DOHH2 (cell line): ENCODE results near the gene ELAVL4.

Experiments
- H3F3A ChIP-seq: fragments of 200-600 bp; sonication (generic), shearing (Covaris generic); 2 replicates; pipeline ENCODE4 v1.6.0; 2016; ENCODE audit warnings: antibody characterized with exemption, mild to moderate bottlenecking; ENCODE audit not compliant: control insufficient read depth, insufficient read depth
- H3K27ac ChIP-seq: fragments of 200-600 bp; sonication (generic); 2 replicates; pipeline ENCODE4 v1.5.1; 2014; ENCODE audit warnings: low read depth, mild to moderate bottlenecking, low read length, moderate library complexity
- H3K27me3 ChIP-seq: fragments of 200-600 bp; sonication (generic); 2 replicates; pipeline ENCODE4 v1.6.1; 2014; ENCODE audit warnings: mild to moderate bottlenecking, low read length, mixed read lengths; ENCODE audit not compliant: control insufficient read depth
- H3K36me3 ChIP-seq: fragments of 200-600 bp; sonication (generic); 2 replicates; pipeline ENCODE4 v1.6.1; 2014; ENCODE audit warnings: mild to moderate bottlenecking, low read length, moderate library complexity, mixed read lengths; ENCODE audit not compliant: control insufficient read depth
- H3K4me1 ChIP-seq: fragments of 200-600 bp; sonication (generic); 2 replicates; pipeline ENCODE4 v1.6.1; 2014; ENCODE audit warnings: mild to moderate bottlenecking, low read length, mixed read lengths; ENCODE audit not compliant: control insufficient read depth
- H3K4me2 ChIP-seq: fragments of 200-600 bp; sonication (generic); 2 replicates; pipeline ENCODE4 v1.6.0; 2014; ENCODE audit warnings: mild to moderate bottlenecking, low read length, moderate library complexity
- H3K4me3 ChIP-seq: fragments of 200-600 bp; sonication (generic); 2 replicates; pipeline ENCODE4 v1.5.1; 2014; ENCODE audit warnings: mild to moderate bottlenecking, low read length, mixed read lengths
- H3K79me2 ChIP-seq: fragments of 200-600 bp; sonication (generic); 2 replicates; pipeline ENCODE4 v1.6.1; 2014; ENCODE audit warnings: mild to moderate bottlenecking, low read length, mixed read lengths; ENCODE audit not compliant: control insufficient read depth
- H3K9me2 ChIP-seq: fragments of 200-600 bp; sonication (generic); replicated peaks from 2 replicates; pipeline ENCODE4 v1.6.1; 2014; ENCODE audit warnings: mild to moderate bottlenecking, low read length, mixed read lengths; ENCODE audit not compliant: control insufficient read depth
- H3K9me3 ChIP-seq: fragments of 200-600 bp; sonication (generic); 2 replicates; pipeline ENCODE4 v1.6.1; 2014; ENCODE audit warnings: antibody characterized with exemption, low read length, mixed read lengths; ENCODE audit not compliant: control insufficient read depth, insufficient read depth
- H4K20me1 ChIP-seq: fragments of 200-600 bp; sonication (generic); 2 replicates; pipeline ENCODE4 v1.6.0; 2014; ENCODE audit warnings: low read depth, mild to moderate bottlenecking, antibody characterized with exemption, low read length, moderate library complexity; ENCODE audit not compliant: control insufficient read depth, insufficient read depth
- EZH2phosphoT487 ChIP-seq: fragments of 200-600 bp; sonication (generic); IDR thresholded peaks from 2 replicates; pipeline ENCODE4 v1.6.1; 2017; ENCODE audit warnings: borderline replicate concordance, mild to moderate bottlenecking, antibody characterized with exemption, low read length, moderate library complexity, mixed read lengths
- TF ChIP-seq, protein P1 (sequence below): fragments of 200-600 bp; sonication (generic); IDR thresholded peaks from one replicate; pipeline ENCODE4 v1.5.1; 2014; ENCODE audit warnings: antibody characterized with exemption, mild to moderate bottlenecking, low read depth, low read length; ENCODE audit not compliant: poor library complexity, severe bottlenecking

The ELAVL4 gene

DNA sequence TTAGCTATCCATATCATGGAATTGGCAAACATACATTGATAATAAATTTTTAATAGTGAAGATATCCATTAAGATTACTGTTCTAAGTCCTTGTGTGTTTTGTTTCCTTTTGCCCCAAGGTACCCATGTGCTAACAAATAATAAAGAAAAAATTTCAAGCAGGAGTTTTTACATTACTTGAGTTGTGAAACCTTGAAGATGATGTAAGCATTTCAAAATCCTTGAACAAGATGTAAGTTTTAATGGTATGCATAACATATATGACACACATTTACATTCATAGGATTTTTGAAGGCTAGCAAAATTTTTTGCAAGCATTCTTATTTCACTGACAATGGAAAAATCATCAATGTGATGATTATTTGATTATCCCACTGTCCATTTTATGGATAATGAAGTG lies 10.9 kb upstream of the ELAVL4 start:
- no peaks in the 10 kb centered on the region for H3K9me2 ChIP-seq
- H3K36me3 ChIP-seq: no peaks in the 10 kb centered on the region
- TF ChIP-seq EZH2phosphoT487: no peak
- TF ChIP-seq, protein P1, sequence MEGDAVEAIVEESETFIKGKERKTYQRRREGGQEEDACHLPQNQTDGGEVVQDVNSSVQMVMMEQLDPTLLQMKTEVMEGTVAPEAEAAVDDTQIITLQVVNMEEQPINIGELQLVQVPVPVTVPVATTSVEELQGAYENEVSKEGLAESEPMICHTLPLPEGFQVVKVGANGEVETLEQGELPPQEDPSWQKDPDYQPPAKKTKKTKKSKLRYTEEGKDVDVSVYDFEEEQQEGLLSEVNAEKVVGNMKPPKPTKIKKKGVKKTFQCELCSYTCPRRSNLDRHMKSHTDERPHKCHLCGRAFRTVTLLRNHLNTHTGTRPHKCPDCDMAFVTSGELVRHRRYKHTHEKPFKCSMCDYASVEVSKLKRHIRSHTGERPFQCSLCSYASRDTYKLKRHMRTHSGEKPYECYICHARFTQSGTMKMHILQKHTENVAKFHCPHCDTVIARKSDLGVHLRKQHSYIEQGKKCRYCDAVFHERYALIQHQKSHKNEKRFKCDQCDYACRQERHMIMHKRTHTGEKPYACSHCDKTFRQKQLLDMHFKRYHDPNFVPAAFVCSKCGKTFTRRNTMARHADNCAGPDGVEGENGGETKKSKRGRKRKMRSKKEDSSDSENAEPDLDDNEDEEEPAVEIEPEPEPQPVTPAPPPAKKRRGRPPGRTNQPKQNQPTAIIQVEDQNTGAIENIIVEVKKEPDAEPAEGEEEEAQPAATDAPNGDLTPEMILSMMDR: no peak
- peaks cover 6% of the 10 kb centered on the region for H3K27me3 ChIP-seq
- no peaks in the 10 kb centered on the region for H3K79me2 ChIP-seq
- H3K4me1 ChIP-seq: no peaks in the 10 kb centered on the region
- H3K4me3 ChIP-seq: no peak overlapping the region
- no peaks in the 10 kb centered on the region for H4K20me1 ChIP-seq
- no peaks in the 10 kb centered on the region for H3K9me3 ChIP-seq
- H3K4me2 ChIP-seq: no peak overlapping the region
- H3K27ac ChIP-seq: no peak overlapping the region
- H3F3A ChIP-seq: no peaks in the 10 kb centered on the region

DNA sequence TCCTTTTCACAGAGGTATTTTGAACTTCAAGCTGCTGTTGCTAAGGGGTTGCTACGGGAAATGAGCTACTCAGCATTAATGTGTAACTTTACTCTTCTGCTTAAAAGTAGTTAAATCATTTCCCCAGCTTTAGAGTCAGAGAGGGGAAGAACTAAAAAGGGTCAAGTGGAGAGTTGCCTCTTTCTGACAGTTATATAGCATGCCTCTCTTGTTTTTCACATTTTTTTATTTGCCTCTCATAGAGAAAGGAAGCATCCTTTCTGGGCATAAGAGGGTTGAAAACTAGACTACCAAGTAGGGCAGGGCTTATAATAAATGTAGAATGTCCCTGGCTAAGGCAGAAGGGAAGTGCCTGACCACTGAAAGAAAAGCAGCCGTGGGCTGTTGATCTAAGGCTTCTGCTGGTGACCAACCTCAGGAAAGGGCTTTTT lies 10.1 kb upstream of the ELAVL4 start:
- Histone ChIP-seq H3K27me3 (peaks cover 6% of the 10 kb centered on the region), H4K20me1 (no peaks in the 10 kb centered on the region), H3K4me1 (no peaks in the 10 kb centered on the region), H3K27ac (no peak overlapping the region), H3K4me2 (no peak overlapping the region), H3K36me3 (no peaks in the 10 kb centered on the region), H3K9me3 (no peaks in the 10 kb centered on the region), H3K79me2 (no peaks in the 10 kb centered on the region), H3K4me3 (no peak overlapping the region), H3F3A (no peaks in the 10 kb centered on the region), H3K9me2 (no peaks in the 10 kb centered on the region)
- TF ChIP-seq, protein P1: no peak
- no peak for TF ChIP-seq EZH2phosphoT487

DNA sequence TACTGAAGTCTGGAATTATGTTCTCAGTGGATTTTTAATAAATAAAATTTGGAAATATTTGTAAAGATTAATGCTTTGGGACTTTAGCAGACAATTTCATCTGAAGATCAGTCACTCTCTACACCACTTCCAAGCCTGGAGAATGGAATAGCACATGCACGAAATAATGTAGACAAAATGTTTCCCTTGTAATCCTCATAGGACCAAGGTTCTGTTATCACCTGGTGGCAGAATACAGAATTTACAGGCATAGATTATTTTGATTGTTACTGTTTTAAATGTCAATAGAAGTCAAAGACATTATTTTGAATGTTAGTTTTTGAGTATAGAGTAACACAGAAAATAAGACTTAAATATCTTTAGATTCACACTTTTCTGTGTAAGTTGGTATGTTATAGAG lies 9.1 kb upstream of the ELAVL4 start:
- no peaks in the 10 kb centered on the region for H3K79me2 ChIP-seq
- no peak overlapping the region for H3K4me2 ChIP-seq
- H4K20me1 ChIP-seq: no peaks in the 10 kb centered on the region
- no peak for TF ChIP-seq EZH2phosphoT487
- TF ChIP-seq, protein P1: no peak
- H3K36me3 ChIP-seq: no peaks in the 10 kb centered on the region
- H3F3A ChIP-seq: no peaks in the 10 kb centered on the region
- no peak overlapping the region for H3K4me3 ChIP-seq
- no peaks in the 10 kb centered on the region for H3K9me2 ChIP-seq
- no peak overlapping the region for H3K27ac ChIP-seq
- H3K9me3 ChIP-seq: no peaks in the 10 kb centered on the region
- H3K4me1 ChIP-seq: no peaks in the 10 kb centered on the region
- peaks cover 6% of the 10 kb centered on the region for H3K27me3 ChIP-seq

DNA sequence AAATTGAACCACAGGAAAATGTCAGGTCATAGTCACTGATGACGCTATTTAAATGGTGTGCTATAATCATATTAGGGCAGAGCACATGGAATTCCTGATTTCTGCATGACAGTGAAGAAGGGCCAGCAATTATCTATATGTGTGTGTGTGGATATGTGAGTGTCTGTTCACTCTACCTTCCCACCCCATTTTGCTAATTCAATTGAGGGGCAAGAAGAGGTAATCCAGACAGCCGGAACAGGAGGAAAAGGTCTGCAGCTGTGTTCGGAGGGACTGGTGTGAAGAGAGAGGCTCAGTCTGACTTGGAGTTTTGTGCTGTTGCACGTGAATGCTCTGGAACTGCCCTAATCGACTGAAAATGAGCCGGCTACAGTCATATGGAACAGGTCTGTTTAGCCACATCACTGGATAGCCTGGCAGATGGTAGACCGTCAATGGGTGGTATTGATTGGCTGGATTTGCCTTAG lies 5.1 kb upstream of the ELAVL4 start:
- H3K79me2 ChIP-seq: no peaks in the 10 kb centered on the region
- no peak for TF ChIP-seq EZH2phosphoT487
- TF ChIP-seq, protein P1: no peak
- H3K9me3 ChIP-seq: no peaks in the 10 kb centered on the region
- no peaks in the 10 kb centered on the region for H4K20me1 ChIP-seq
- H3F3A ChIP-seq: no peaks in the 10 kb centered on the region
- no peaks in the 10 kb centered on the region for H3K9me2 ChIP-seq
- H3K4me1 ChIP-seq: no peaks in the 10 kb centered on the region
- H3K27ac ChIP-seq: no peak overlapping the region
- no peak overlapping the region for H3K4me2 ChIP-seq
- no peak overlapping the region for H3K4me3 ChIP-seq
- peaks cover 4% of the 10 kb centered on the region for H3K27me3 ChIP-seq
- H3K36me3 ChIP-seq: no peaks in the 10 kb centered on the region
